ENCODE measurements around the gene CD8A.
"Not testable (repeated sequence)": the region's sequence is repeated elsewhere in the genome, so short reads cannot be mapped to it uniquely, and the experiment has no call there.

CD8A gene

DNA sequence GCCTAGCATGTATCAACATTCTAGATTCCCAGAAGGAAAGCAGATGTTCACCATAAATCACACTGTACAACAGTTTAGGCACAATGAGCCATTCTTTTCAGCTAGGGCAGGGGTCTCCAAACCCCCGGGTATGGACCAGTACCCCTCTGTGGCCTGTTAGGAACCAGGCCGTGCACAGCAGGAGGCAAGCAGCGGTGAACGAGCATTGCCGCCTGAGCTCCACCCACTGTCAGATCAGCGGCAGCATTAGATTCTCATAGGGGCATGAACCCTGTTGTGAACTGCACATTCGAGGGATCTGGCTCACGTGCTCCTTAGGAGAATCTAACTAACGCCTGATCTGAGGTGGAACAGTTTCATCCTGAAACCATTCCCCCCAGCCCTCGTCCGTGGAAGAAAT, 50.8 kb downstream of the CD8A start:
- not testable (repeated sequence) for H3K4me1 ChIP-seq (ENCODE audit: control insufficient read depth, insufficient read depth, low read length, unreplicated experiment); H3K27ac ChIP-seq (ENCODE audit: low read depth, low read length); H3K79me2 ChIP-seq (ENCODE audit: control insufficient read depth, insufficient read depth, low read length, unreplicated experiment); H3K27me3 ChIP-seq (ENCODE audit: insufficient read depth, low read length); H3K4me3 ChIP-seq (ENCODE audit: low read depth, low read length); H3K36me3 ChIP-seq (ENCODE audit: insufficient read depth, low read length); H2AFZ ChIP-seq (ENCODE audit: low read length, unreplicated experiment)

DNA sequence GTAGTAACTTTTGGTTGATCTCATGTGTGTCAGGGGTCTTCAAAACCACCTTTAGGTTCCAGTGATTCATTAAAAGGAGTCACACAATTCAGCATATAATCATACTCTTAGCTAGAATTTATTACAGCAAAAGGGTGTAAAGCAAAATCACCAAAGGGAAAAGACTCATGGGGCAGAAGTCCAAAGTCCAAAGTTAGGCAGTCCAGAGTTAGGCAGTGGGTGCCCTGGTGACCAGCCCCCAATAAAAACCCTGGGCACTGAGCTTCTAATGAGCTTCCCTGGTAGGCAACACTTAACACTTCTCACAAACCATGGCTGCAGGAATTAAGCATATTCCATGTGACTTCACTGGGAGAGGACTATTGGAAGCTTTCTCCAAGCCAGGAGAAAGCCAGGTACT, 51.2 kb downstream of the CD8A start:
- not testable (repeated sequence) for H3K27ac ChIP-seq (ENCODE audit: low read depth, low read length); H3K79me2 ChIP-seq (ENCODE audit: control insufficient read depth, insufficient read depth, low read length, unreplicated experiment); H2AFZ ChIP-seq (ENCODE audit: low read length, unreplicated experiment); H3K4me3 ChIP-seq (ENCODE audit: low read depth, low read length); H3K27me3 ChIP-seq (ENCODE audit: insufficient read depth, low read length); H3K36me3 ChIP-seq (ENCODE audit: insufficient read depth, low read length); H3K4me1 ChIP-seq (ENCODE audit: control insufficient read depth, insufficient read depth, low read length, unreplicated experiment)

DNA sequence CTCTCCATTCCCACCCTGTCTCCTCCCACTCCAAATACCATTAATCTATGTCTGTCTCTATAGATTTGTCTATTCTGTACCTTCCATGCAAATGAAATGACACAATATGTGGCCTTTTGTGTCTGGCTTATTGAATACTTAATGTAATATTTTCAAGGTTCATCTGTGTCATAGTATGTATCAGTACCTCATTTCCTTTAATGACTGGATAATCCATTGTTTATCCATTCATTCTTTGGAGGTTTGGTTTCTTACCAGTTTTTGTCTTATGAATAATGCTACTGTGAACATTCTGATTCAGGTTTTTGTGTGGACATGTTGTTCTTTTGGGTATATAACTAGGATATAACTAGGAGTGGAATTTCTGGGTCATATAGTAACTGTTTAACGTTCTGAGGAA, 55.8 kb downstream of the CD8A start:
- H3K79me2 ChIP-seq (ENCODE audit: control insufficient read depth, insufficient read depth, low read length, unreplicated experiment); H3K4me1 ChIP-seq (ENCODE audit: control insufficient read depth, insufficient read depth, low read length, unreplicated experiment); H3K36me3 ChIP-seq (ENCODE audit: insufficient read depth, low read length); H2AFZ ChIP-seq (ENCODE audit: low read length, unreplicated experiment); H3K4me3 ChIP-seq (ENCODE audit: low read depth, low read length); H3K27ac ChIP-seq (ENCODE audit: low read depth, low read length); H3K27me3 ChIP-seq (ENCODE audit: insufficient read depth, low read length): not testable (repeated sequence)
